Measurements from ENCODE around the gene HMGCS2. TPM values are rescaled to one million over a fixed set of nuclear protein-coding genes. Genes with fewer than 3 reads are reported as not detected.

Gene HMGCS2
- total and polyA plus RNA-seq, 9 of the 15 experiments (the other 6 are each of a cell fraction or from before 2014, with no cell fraction given) = 0.13 TPM; not detected in 8

DNA sequence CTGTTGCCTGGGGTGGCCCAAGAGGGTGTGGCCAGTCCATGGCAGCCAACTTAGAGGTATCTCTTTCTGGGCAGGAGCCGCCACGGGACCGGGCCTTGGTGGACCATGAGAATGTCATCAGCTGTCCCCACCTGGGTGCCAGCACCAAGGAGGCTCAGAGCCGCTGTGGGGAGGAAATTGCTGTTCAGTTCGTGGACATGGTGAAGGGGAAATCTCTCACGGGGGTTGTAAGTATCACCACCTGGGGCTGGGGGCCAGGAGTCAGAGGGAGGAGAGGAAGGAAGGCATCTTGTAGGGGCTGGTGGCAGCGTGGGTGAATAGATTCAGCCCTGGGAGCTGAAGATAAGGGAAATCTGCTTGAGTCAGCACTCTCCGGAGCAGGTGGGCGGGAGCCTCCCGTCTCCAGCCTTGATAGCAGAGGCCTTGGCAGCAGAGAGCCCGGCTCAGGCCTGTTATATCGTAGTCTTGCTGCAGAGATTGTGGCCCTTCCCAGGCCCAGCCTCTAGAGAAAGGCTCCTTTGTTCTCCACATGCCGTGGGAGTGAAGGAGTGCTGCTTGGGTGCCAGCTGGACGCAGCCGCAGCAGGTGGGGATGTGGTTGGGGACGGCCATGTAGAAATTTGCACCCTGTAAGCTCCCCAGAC, 31.5 kb downstream of the HMGCS2 start (continued):
- no peak for TF ChIP-seq NONO (IDR thresholded peaks at IDR 0.05; ENCODE audit: low read depth in 2 of 2, low read length in 1 of 2)
- TF ChIP-seq TAL1 (IDR thresholded peaks at IDR 0.05) = peak; percentile 98
- TF ChIP-seq ZNF445 (CRISPR knock-in tag; IDR thresholded peaks at IDR 0.05; ENCODE audit: low read depth) = no peak
- TF ChIP-seq SMC3 (conservative IDR thresholded peaks at IDR 0.05; ENCODE audit: insufficient read depth, low read depth, low read length) = no peak
- TF ChIP-seq NCOA1 (IDR thresholded peaks at IDR 0.05; ENCODE audit: low read depth) = peak; percentile 78; the same call in 1 of the 2 replicates
- TF ChIP-seq SAFB (IDR thresholded peaks at IDR 0.05; ENCODE audit: borderline replicate concordance, low read depth, low read length) = no peak
- TF ChIP-seq ZNF696 (CRISPR knock-in tag; conservative IDR thresholded peaks at IDR 0.05) = no peak
- TF ChIP-seq, protein P1, sequence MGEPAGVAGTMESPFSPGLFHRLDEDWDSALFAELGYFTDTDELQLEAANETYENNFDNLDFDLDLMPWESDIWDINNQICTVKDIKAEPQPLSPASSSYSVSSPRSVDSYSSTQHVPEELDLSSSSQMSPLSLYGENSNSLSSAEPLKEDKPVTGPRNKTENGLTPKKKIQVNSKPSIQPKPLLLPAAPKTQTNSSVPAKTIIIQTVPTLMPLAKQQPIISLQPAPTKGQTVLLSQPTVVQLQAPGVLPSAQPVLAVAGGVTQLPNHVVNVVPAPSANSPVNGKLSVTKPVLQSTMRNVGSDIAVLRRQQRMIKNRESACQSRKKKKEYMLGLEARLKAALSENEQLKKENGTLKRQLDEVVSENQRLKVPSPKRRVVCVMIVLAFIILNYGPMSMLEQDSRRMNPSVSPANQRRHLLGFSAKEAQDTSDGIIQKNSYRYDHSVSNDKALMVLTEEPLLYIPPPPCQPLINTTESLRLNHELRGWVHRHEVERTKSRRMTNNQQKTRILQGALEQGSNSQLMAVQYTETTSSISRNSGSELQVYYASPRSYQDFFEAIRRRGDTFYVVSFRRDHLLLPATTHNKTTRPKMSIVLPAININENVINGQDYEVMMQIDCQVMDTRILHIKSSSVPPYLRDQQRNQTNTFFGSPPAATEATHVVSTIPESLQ (CRISPR knock-in tag; IDR thresholded peaks at IDR 0.05) = no peak; the same call in 1 of the 2 replicates
- TF ChIP-seq ILK (tag; IDR thresholded peaks at IDR 0.05; ENCODE audit: borderline replicate concordance, low read depth) = no peak
- TF ChIP-seq GABPB2 (CRISPR knock-in tag; conservative IDR thresholded peaks at IDR 0.05) = no peak
- no peak for TF ChIP-seq ZNF561 (CRISPR knock-in tag; conservative IDR thresholded peaks at IDR 0.05)
- no peak for TF ChIP-seq SRSF3 (IDR thresholded peaks at IDR 0.05; ENCODE audit: insufficient read depth, low read length)
- TF ChIP-seq ZNF431 (CRISPR knock-in tag; IDR thresholded peaks at IDR 0.05) = 0 out of 2 replicates have a peak, but pooled peaks have one; percentile 50
- TF ChIP-seq GTF2F1 (IDR thresholded peaks at IDR 0.05; ENCODE audit: low read depth, low read length) = no peak
- TF ChIP-seq TSC22D4 (tag; IDR thresholded peaks at IDR 0.05) = no peak
- TF ChIP-seq ZSCAN29 (IDR thresholded peaks at IDR 0.05) = no peak
- no peak for TF ChIP-seq KAT7 (CRISPR knock-in tag; IDR thresholded peaks at IDR 0.05; ENCODE audit: borderline replicate concordance)
- peak; percentile 72; the same call in 1 of the 2 replicates for TF ChIP-seq SMARCC2 (IDR thresholded peaks at IDR 0.05; ENCODE audit: low read depth)
- TF ChIP-seq PTTG1 (tag; IDR thresholded peaks at IDR 0.05; ENCODE audit: low read depth) = no peak
- TF ChIP-seq YBX1 (IDR thresholded peaks at IDR 0.05) = no peak
- TF ChIP-seq ZNF764 (CRISPR knock-in tag; IDR thresholded peaks at IDR 0.05; ENCODE audit: low read depth) = no peak
- peak; percentile 28; the same call in 1 of the 2 replicates for TF ChIP-seq GABPB1 (CRISPR knock-in tag; IDR thresholded peaks at IDR 0.05)
- peak; percentile 79; the same call in 1 of the 2 replicates for TF ChIP-seq CREM (IDR thresholded peaks at IDR 0.05; ENCODE audit: low read depth)
- TF ChIP-seq GATAD2A (IDR thresholded peaks at IDR 0.05) = no peak
- TF ChIP-seq EZH2 (IDR thresholded peaks at IDR 0.05; ENCODE audit: borderline replicate concordance, low read depth, low read length) = no peak
- peak; percentile 70; the same call in 1 of the 2 replicates for TF ChIP-seq ZBTB17 (CRISPR knock-in tag; IDR thresholded peaks at IDR 0.05)
- TF ChIP-seq DMBX1 (CRISPR knock-in tag; IDR thresholded peaks at IDR 0.05; ENCODE audit: borderline replicate concordance) = peak; percentile 92

All from K562 (cell line).